ENCODE results near the gene SIX3.

DNA sequence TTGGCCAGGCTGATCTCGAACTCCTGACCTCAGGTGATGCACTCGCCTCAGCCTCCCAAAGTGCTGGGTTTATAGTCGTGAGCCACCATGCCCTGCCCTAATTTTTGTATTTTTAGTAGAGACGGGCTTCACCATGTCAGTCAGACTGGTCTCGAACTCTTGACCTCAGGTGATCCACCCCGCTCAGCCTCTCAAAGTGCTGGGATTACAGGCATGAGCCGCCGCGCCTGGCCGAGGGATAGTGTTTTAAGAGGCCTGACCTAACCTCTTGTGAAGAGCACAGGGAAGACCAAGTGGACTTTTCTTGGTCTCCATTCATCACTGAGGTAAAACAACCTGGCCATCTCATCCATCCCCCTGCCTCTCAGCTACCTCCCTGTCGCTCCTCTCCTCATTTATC, 38.1 kb downstream of the SIX3 start:
- no peak for TF ChIP-seq EP300 (IDR thresholded peaks at IDR 0.05)
- TF ChIP-seq POLR2AphosphoS5 (IDR thresholded peaks at IDR 0.05) = no peak
- TF ChIP-seq, protein P1, sequence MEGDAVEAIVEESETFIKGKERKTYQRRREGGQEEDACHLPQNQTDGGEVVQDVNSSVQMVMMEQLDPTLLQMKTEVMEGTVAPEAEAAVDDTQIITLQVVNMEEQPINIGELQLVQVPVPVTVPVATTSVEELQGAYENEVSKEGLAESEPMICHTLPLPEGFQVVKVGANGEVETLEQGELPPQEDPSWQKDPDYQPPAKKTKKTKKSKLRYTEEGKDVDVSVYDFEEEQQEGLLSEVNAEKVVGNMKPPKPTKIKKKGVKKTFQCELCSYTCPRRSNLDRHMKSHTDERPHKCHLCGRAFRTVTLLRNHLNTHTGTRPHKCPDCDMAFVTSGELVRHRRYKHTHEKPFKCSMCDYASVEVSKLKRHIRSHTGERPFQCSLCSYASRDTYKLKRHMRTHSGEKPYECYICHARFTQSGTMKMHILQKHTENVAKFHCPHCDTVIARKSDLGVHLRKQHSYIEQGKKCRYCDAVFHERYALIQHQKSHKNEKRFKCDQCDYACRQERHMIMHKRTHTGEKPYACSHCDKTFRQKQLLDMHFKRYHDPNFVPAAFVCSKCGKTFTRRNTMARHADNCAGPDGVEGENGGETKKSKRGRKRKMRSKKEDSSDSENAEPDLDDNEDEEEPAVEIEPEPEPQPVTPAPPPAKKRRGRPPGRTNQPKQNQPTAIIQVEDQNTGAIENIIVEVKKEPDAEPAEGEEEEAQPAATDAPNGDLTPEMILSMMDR (IDR thresholded peaks at IDR 0.05) = no peak
